GM23248 (cell line): ENCODE measurements around the gene DOK5. TPM values are rescaled to one million over a fixed set of nuclear protein-coding genes. Genes with fewer than 3 reads are reported as not detected.

Source experiments
- DNase-seq: peaks from one replicate; pipeline ENCODE4 v3.0.0-alpha.2; 2015
- H2AFZ ChIP-seq: fragments of 200-600 bp; sonication (generic); 2 replicates; pipeline ENCODE4 v1.6.1; 2016; ENCODE audit warnings: antibody characterized with exemption
- H3F3A ChIP-seq: fragments of 200-600 bp; sonication (generic); 2 replicates; pipeline ENCODE4 v1.6.1; 2016; ENCODE audit warnings: mild to moderate bottlenecking, antibody characterized with exemption, mixed run types; ENCODE audit not compliant: insufficient read depth
- H3K27ac ChIP-seq: fragments of 200-600 bp; sonication (generic); 2 replicates; pipeline ENCODE4 v1.5.1; 2016; ENCODE audit warnings: mild to moderate bottlenecking
- H3K27me3 ChIP-seq: fragments of 200-600 bp; sonication (generic); replicated peaks from 2 replicates; pipeline ENCODE4 v1.6.1; 2016; ENCODE audit warnings: mild to moderate bottlenecking; ENCODE audit not compliant: insufficient read depth
- H3K36me3 ChIP-seq: fragments of 200-600 bp; sonication (generic); 2 replicates; pipeline ENCODE4 v1.6.1; 2016; ENCODE audit warnings: low read depth, mild to moderate bottlenecking
- H3K4me1 ChIP-seq: fragments of 200-600 bp; sonication (generic); 2 replicates; pipeline ENCODE4 v1.6.1; 2016; ENCODE audit warnings: mild to moderate bottlenecking; ENCODE audit not compliant: insufficient read depth
- H3K4me2 ChIP-seq: fragments of 200-600 bp; sonication (generic); one replicate; pipeline ENCODE4 v1.6.1; 2016; ENCODE audit warnings: mild to moderate bottlenecking; ENCODE audit not compliant: unreplicated experiment
- H3K4me3 ChIP-seq: fragments of 200-600 bp; sonication (generic); 2 replicates; pipeline ENCODE4 v1.5.1; 2016; ENCODE audit warnings: mild to moderate bottlenecking
- H3K79me2 ChIP-seq: fragments of 200-600 bp; sonication (generic); 2 replicates; pipeline ENCODE4 v1.6.1; 2016; ENCODE audit warnings: mild to moderate bottlenecking; ENCODE audit not compliant: insufficient read depth
- H3K9ac ChIP-seq: fragments of 200-600 bp; sonication (generic); 2 replicates; pipeline ENCODE4 v1.6.1; 2016; ENCODE audit warnings: mild to moderate bottlenecking
- H3K9me2 ChIP-seq: fragments of 200-600 bp; sonication (generic); 2 replicates; pipeline ENCODE4 v1.6.1; 2016; ENCODE audit warnings: mixed run types, mild to moderate bottlenecking, moderate library complexity; ENCODE audit not compliant: insufficient read depth
- H3K9me3 ChIP-seq: fragments of 200-600 bp; sonication (generic); one replicate; pipeline ENCODE4 v1.6.1; 2017; ENCODE audit warnings: low read depth
- H4K20me1 ChIP-seq: fragments of 200-600 bp; sonication (generic); 2 replicates; pipeline ENCODE4 v1.6.0; 2016; ENCODE audit not compliant: insufficient read depth
- EZH2 ChIP-seq: fragments of 200-600 bp; sonication (generic); IDR thresholded peaks from 2 replicates; pipeline ENCODE4 v1.6.1; 2018; ENCODE audit warnings: antibody characterized with exemption, mild to moderate bottlenecking; ENCODE audit not compliant: insufficient read depth, poor library complexity, severe bottlenecking
- EZH2phosphoT487 ChIP-seq: fragments of 200-600 bp; sonication (generic); IDR thresholded peaks from 2 replicates; pipeline ENCODE4 v1.6.1; 2018; ENCODE audit warnings: antibody characterized with exemption, moderate library complexity, mild to moderate bottlenecking, low read depth; ENCODE audit not compliant: insufficient read depth
- WGBS, 2 experiments: methylation state at CpG; one replicate each; pipeline ENCODE4 v1.1.6; 2015 to 2017; ENCODE audit warnings: low lambda C conversion rate in 2 of 2, low coverage in 1 of 2; ENCODE audit errors: missing lambda C conversion rate in 2 of 2; 5-methylcytosine and 5-hydroxymethylcytosine counted together
- in situ Hi-C: fragments of 300-500 bp; cut with MboI; formaldehyde crosslinking; loops from 2 replicates; pipeline ENCODE4 v1.15.0; 2020
- polyA plus RNA-seq: library from polyadenylated mRNA; unstranded; fragments of >200 nt; fragmentation: Nextera tagmentation; extraction: Ambion mirVana; gene quantifications from 2 replicates; pipeline ENCODE4 v1.2.1, GENCODE V29; 2016
- total RNA-seq: library from RNA; depleted of rRNA; stranded (reverse); fragments of >200 nt; shearing (Covaris generic); gene quantifications from 2 replicates; pipeline ENCODE4 v1.2.3, GENCODE V29; 2014

DOK5 gene
- total and polyA plus RNA-seq, 2 experiments from 2014 or later = 10.8 to 16.1 TPM

- Histone ChIP-seq H4K20me1 (no peaks in the 10 kb centered on the region), H3K9me3 (no peaks in the 10 kb centered on the region), H2AFZ (no peak overlapping the region), H3K36me3 (no peaks in the 10 kb centered on the region), H3K27me3 (no peaks in the 10 kb centered on the region), H3K4me1 (peaks cover 10% of the 10 kb centered on the region), H3F3A (peaks cover 16% of the 10 kb centered on the region), H3K79me2 (peaks cover 31% of the 10 kb centered on the region; the same call in 1 of the 2 replicates), H3K27ac (no peak overlapping the region), H3K4me2 (no peak overlapping the region), H3K9ac (no peak overlapping the region), H3K9me2 (no peaks in the 10 kb centered on the region), H3K4me3 (no peak overlapping the region)
- WGBS, 2 experiments = 95 to 97% methylated on average over 4 of the region's 4 CpGs
- TF ChIP-seq EZH2 (no peak), EZH2phosphoT487 (no peak)
- no peak for DNase-seq
- in situ Hi-C loops = no loop called here
These were observed 6.0 kb downstream of the DOK5 start for GRCh38 chr20:54481442-54481841.

DNA sequence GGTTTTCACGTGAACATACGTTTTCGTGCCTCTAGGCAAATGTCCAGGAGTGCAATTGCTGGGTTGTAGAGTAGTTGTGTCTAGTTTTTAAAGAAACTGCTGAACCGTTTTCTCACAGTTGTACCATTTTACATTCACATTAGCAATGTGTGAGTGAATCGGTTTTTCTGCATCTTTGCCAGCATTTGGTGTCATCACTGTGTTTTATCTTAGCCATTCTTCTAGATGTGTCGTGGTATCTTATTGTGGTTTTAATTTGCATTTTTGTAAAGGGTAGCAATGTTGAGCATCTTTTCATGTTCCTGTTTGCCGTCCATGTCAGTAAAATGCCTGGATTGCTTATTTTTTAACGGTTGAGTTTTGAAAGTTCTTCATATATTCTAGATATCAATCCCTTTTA is 10.2 kb downstream of the DOK5 start:
- Histone ChIP-seq H4K20me1 (no peaks in the 10 kb centered on the region), H2AFZ (no peak overlapping the region), H3K27ac (no peak overlapping the region), H3K27me3 (no peaks in the 10 kb centered on the region), H3K9ac (no peak overlapping the region), H3K4me3 (no peak overlapping the region), H3K9me3 (no peaks in the 10 kb centered on the region), H3K36me3 (no peaks in the 10 kb centered on the region), H3F3A (no peaks in the 10 kb centered on the region), H3K4me2 (no peak overlapping the region), H3K79me2 (peaks cover 22% of the 10 kb centered on the region), H3K4me1 (no peaks in the 10 kb centered on the region), H3K9me2 (no peaks in the 10 kb centered on the region)
- DNase-seq = peak; percentile 5
- in situ Hi-C loops = no loop called here
- TF ChIP-seq EZH2 = no peak
- TF ChIP-seq EZH2phosphoT487 = no peak
- 76 to 84% methylated on average over 8 of the region's 8 CpGs for whole genome bisulfite sequencing, 2 experiments

DNA sequence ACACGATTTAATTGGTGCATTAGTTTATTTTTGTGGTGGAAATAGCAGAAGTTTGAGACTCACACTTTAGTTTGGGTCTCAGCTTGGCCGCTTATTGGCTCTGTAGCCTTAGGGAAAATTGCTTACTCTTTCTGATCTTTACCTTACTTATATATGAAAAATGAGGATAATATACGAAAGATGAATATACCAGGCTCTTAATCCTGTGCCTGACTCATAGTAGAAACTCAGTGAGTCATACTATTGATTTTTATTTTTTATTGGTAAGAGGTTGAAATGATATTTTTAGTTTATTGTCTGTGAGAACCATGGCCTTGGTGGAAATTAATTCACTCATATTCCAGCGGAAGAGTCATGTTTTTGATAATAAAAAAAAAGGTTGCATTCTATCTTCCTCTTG is 11.2 kb downstream of the DOK5 start:
- Histone ChIP-seq H3F3A (no peaks in the 10 kb centered on the region), H3K27me3 (no peaks in the 10 kb centered on the region), H3K9me3 (no peaks in the 10 kb centered on the region), H3K4me2 (no peak overlapping the region), H4K20me1 (no peaks in the 10 kb centered on the region), H3K4me3 (no peak overlapping the region), H3K27ac (no peak overlapping the region), H2AFZ (no peak overlapping the region), H3K9ac (no peak overlapping the region), H3K9me2 (no peaks in the 10 kb centered on the region), H3K79me2 (peaks cover 22% of the 10 kb centered on the region), H3K4me1 (no peaks in the 10 kb centered on the region), H3K36me3 (no peaks in the 10 kb centered on the region)
- TF ChIP-seq EZH2 = no peak
- whole genome bisulfite sequencing, 2 experiments = 89 to 95% methylated on average over 4 of the region's 4 CpGs
- in situ Hi-C loops = no loop called here
- no peak for DNase-seq

- H3K9me3 ChIP-seq = no peaks in the 10 kb centered on the region
- H2AFZ ChIP-seq = no peak overlapping the region
- no peaks in the 10 kb centered on the region for H4K20me1 ChIP-seq
- H3K9ac ChIP-seq = no peak overlapping the region
- H3K9me2 ChIP-seq = no peaks in the 10 kb centered on the region
- no peaks in the 10 kb centered on the region for H3K36me3 ChIP-seq
- H3K4me1 ChIP-seq = no peaks in the 10 kb centered on the region
- in situ Hi-C loops = no loop called here
- no peak overlapping the region for H3K4me2 ChIP-seq
- WGBS, 2 experiments = 84 to 100% methylated on average over 1 to 2 of the region's 2 CpGs
- no peak for DNase-seq
- H3K79me2 ChIP-seq = peaks cover 15% of the 10 kb centered on the region
- TF ChIP-seq EZH2phosphoT487 = no peak
- no peak for TF ChIP-seq EZH2
- no peaks in the 10 kb centered on the region for H3F3A ChIP-seq
- no peak overlapping the region for H3K4me3 ChIP-seq
- H3K27ac ChIP-seq = no peak overlapping the region
- H3K27me3 ChIP-seq = no peaks in the 10 kb centered on the region
These were observed 13.0 kb downstream of the DOK5 start for GRCh38 chr20:54488442-54488841.

- H3K79me2 ChIP-seq = peaks cover 3% of the 10 kb centered on the region; the same call in 1 of the 2 replicates
- H3K9me2 ChIP-seq = no peaks in the 10 kb centered on the region
- H3K4me1 ChIP-seq = no peaks in the 10 kb centered on the region
- H3K4me2 ChIP-seq = no peak overlapping the region
- 92 to 93% methylated on average over 7 of the region's 7 CpGs for WGBS, 2 experiments
- H4K20me1 ChIP-seq = no peaks in the 10 kb centered on the region
- no peak for TF ChIP-seq EZH2
- TF ChIP-seq EZH2phosphoT487 = no peak
- no peak overlapping the region for H3K4me3 ChIP-seq
- no peaks in the 10 kb centered on the region for H3K36me3 ChIP-seq
- no peak overlapping the region for H2AFZ ChIP-seq
- no peaks in the 10 kb centered on the region for H3F3A ChIP-seq
- DNase-seq = no peak
- no peaks in the 10 kb centered on the region for H3K9me3 ChIP-seq
- H3K27me3 ChIP-seq = no peaks in the 10 kb centered on the region
- no peak overlapping the region for H3K27ac ChIP-seq
- in situ Hi-C loops = no loop called here
- H3K9ac ChIP-seq = no peak overlapping the region
These were observed 16.1 kb downstream of the DOK5 start for GRCh38 chr20:54491506-54491905.
